Measurements from ENCODE around the gene APRT. TPM values are rescaled to one million over a fixed set of nuclear protein-coding genes. Genes with fewer than 3 reads are reported as not detected.
"Not testable (repeated sequence)": the region's sequence is repeated elsewhere in the genome, so short reads cannot be mapped to it uniquely, and the experiment has no call there.

APRT gene
- total and polyA plus RNA-seq, 9 donors = 61.2 to 83.0 (median 65.9) TPM

DNA sequence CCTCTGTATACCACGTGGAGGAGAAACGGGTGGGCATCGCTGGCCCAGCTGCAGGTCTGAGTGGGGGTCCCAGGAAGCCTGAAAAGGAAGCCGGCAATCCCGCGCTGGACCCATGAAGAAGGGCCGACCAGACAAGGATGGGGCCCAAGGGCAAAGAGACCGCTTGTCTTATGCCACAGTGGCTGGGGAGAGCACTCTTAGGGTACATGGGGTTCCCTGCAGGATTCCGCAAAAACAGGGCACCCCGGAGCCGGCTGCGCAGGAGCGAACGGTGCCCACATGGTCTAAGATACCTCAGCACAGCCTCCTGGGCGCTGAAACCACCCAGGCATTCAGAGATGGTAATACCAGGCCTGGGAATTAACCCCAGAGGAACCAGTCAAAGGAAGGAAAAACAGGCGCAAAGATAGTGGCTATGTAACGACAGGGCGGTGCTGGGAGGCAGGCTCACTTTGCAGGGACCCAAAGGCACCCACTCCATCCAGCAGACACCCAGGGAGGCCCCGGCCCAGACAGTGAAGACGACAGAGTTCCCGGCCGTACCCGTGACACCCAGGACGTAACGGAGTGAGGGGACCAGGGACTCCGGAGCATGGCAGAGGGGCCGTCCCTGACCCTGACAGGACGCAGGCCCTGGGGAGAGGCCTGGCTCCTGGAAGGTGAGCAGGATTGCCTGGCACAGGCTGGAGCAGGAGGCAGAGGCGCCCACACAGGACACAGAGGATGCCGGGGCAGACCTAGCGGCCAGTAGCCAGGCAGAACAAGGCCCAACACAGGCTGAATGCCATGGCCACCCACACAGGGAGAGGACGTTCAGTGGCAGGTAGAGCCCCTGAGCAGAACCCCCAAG lies 37.0 kb downstream of the APRT start:
- H3K4me1 ChIP-seq (ENCODE audit: control insufficient read depth, insufficient read depth, low read length) = peaks cover 82% of the 10 kb centered on the region
- peaks cover 41% of the 10 kb centered on the region for H3K27me3 ChIP-seq (ENCODE audit: control insufficient read depth, insufficient read depth, low read length)
- no peaks in the 10 kb centered on the region for H3K9me3 ChIP-seq (replicated peaks; ENCODE audit: control insufficient read depth, low read depth, low read length)
- no peak for DNase-seq
- H3K27ac ChIP-seq (ENCODE audit: low read length) = no peak overlapping the region
- WGBS (ENCODE audit: insufficient coverage) = 90% methylated on average over 26 of the region's 32 CpGs
- no peak overlapping the region for H3K4me3 ChIP-seq (ENCODE audit: low read length)
- H3K36me3 ChIP-seq (ENCODE audit: control insufficient read depth, insufficient read depth, low read length) = no peaks in the 10 kb centered on the region

DNA sequence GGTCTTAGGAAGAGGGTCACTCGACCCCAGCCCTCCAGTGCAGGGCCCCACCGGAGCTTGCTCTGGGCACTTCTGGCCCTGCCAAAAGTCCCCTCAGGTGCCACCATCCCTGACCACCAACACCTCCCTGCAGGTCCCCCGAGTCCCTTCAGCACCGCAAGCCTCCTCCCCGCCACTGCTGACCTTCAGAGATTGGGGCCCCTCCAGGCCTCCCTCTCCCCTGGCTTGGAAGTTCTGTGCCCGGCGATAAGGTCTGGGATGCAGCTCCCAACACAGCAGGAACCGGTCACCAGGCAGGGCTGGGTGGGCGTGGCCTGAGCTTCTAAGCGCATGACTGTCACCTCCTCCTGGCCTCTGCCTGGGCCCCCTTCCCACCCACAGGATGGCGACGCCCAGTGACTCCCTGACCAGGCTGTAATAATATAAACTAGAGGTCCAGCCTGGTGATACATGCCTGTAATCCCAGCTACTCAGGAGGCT lies 37.9 kb downstream of the APRT start:
- peaks cover 82% of the 10 kb centered on the region for H3K4me1 ChIP-seq (ENCODE audit: control insufficient read depth, insufficient read depth, low read length)
- no peaks in the 10 kb centered on the region for H3K9me3 ChIP-seq (replicated peaks; ENCODE audit: control insufficient read depth, low read depth, low read length)
- no peaks in the 10 kb centered on the region for H3K36me3 ChIP-seq (ENCODE audit: control insufficient read depth, insufficient read depth, low read length)
- H3K27ac ChIP-seq (ENCODE audit: low read length) = peak overlapping the region; percentile 86
- DNase-seq = peak; percentile 64
- WGBS (ENCODE audit: insufficient coverage) = 34% methylated on average over 9 of the region's 12 CpGs
- H3K27me3 ChIP-seq (ENCODE audit: control insufficient read depth, insufficient read depth, low read length) = peaks cover 35% of the 10 kb centered on the region
- H3K4me3 ChIP-seq (ENCODE audit: low read length) = no peak overlapping the region

DNA sequence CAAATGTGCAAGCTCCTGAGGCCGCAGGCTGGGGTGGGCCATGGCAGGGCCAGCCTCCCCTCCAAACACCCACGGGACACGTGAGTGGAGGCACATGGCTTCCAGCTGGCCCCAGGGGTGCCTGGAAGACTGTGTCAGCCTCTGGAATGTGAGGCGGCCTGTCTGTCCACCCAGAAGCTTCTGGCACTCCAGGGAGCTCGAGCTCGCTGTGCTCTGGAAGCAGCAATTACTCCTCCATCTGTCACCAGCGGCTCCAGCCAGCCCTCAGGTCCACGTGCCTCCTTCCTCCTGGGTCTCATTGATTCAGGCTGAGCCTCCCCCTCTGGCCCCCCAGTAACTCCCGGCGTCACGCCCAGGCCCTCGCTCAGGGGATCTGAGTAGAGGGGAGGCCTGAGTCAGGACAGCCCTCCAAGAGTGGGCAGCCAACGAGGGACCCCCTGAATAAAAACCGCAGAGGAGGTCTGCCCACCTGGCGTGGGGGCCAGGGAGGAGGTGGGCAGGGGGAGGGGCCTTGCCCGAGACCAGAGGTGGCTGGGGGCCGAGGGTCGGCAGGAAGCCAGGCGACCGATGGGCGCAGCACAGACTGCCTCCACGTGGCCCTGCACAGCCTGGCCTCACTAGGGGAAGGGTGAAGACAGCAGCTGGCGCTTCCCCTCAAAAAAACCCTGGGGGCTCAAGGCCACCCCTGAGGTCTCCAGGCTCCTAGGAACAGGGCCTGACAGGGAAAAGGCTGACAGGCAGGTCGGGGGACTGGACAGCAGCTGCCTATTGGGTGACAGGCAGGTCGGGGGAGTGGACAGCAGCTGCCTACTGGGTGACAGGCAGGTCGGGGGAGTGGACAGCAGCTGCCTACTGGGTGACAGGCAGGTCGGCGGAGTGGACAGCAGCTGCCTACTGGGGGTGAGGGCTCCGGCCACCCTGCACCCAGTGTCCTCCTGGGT lies 38.6 kb downstream of the APRT start:
- WGBS (ENCODE audit: insufficient coverage) = 23% methylated on average over 20 of the region's 29 CpGs
- Histone ChIP-seq H3K4me3 (ENCODE audit: low read length) (no peak overlapping the region), H3K4me1 (ENCODE audit: control insufficient read depth, insufficient read depth, low read length) (peaks cover 83% of the 10 kb centered on the region), H3K9me3 (replicated peaks; ENCODE audit: control insufficient read depth, low read depth, low read length) (no peaks in the 10 kb centered on the region), H3K27me3 (ENCODE audit: control insufficient read depth, insufficient read depth, low read length) (peaks cover 29% of the 10 kb centered on the region), H3K36me3 (ENCODE audit: control insufficient read depth, insufficient read depth, low read length) (no peaks in the 10 kb centered on the region), H3K27ac (ENCODE audit: low read length) (peak overlapping the region; percentile 90)
- peak; percentile 90 for DNase-seq

DNA sequence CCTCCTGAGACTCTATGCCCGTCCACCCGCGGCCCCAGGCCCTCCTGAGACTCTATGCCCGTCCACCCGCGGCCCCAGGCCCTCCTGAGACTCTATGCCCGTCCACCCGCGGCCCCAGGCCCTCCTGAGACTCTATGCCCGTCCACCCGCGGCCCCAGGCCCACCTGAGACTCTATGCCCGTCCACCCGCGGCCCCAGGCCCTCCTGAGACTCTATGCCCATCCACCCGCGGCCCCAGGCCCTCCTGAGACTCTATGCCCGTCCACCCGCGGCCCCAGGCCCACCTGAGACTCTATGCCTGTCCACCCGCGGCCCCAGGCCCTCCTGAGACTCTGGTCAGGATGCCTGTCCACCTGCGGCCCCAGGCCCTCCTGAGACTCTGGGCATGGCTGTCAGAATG lies 39.9 kb downstream of the APRT start:
- H3K36me3 ChIP-seq (ENCODE audit: control insufficient read depth, insufficient read depth, low read length); DNase-seq; H3K4me3 ChIP-seq (ENCODE audit: low read length); H3K9me3 ChIP-seq (replicated peaks; ENCODE audit: control insufficient read depth, low read depth, low read length): not testable (repeated sequence)
- WGBS (ENCODE audit: insufficient coverage) = 93% methylated on average over 11 of the region's 23 CpGs
- Histone ChIP-seq H3K27ac (ENCODE audit: low read length) (peak overlapping the region; percentile 90), H3K4me1 (ENCODE audit: control insufficient read depth, insufficient read depth, low read length) (peaks cover 85% of the 10 kb centered on the region), H3K27me3 (ENCODE audit: control insufficient read depth, insufficient read depth, low read length) (peaks cover 24% of the 10 kb centered on the region)

DNA sequence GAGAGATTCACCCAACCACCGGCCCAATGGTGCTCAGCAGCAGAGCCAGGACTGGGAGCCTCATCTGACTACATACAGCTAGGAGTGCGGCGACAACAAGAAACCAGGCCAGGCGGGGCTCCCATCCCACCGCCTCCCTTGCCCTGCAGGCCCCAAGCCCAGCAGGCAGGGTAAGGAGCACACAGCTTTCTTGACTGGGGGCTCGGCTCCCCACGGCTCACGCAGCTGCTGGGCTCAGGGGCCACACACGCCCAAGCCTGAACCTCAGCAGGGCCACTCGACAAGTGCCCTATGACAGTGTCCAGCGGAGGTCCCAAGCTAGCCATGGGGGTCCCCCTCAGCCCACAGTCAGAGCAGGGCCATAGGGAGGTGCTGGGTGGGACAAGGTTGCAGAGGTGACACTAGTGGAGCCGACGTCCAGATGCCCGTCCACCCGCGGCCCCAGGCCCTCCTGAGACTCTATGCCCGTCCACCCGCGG lies 40.4 kb downstream of the APRT start:
- Histone ChIP-seq H3K9me3 (replicated peaks; ENCODE audit: control insufficient read depth, low read depth, low read length) (no peaks in the 10 kb centered on the region), H3K27me3 (ENCODE audit: control insufficient read depth, insufficient read depth, low read length) (peaks cover 27% of the 10 kb centered on the region), H3K27ac (ENCODE audit: low read length) (peak overlapping the region; percentile 74), H3K36me3 (ENCODE audit: control insufficient read depth, insufficient read depth, low read length) (no peaks in the 10 kb centered on the region), H3K4me3 (ENCODE audit: low read length) (no peak overlapping the region), H3K4me1 (ENCODE audit: control insufficient read depth, insufficient read depth, low read length) (peaks cover 81% of the 10 kb centered on the region)
- 72% methylated on average over 11 of the region's 19 CpGs for whole genome bisulfite sequencing (ENCODE audit: insufficient coverage)
- DNase-seq = no peak

DNA sequence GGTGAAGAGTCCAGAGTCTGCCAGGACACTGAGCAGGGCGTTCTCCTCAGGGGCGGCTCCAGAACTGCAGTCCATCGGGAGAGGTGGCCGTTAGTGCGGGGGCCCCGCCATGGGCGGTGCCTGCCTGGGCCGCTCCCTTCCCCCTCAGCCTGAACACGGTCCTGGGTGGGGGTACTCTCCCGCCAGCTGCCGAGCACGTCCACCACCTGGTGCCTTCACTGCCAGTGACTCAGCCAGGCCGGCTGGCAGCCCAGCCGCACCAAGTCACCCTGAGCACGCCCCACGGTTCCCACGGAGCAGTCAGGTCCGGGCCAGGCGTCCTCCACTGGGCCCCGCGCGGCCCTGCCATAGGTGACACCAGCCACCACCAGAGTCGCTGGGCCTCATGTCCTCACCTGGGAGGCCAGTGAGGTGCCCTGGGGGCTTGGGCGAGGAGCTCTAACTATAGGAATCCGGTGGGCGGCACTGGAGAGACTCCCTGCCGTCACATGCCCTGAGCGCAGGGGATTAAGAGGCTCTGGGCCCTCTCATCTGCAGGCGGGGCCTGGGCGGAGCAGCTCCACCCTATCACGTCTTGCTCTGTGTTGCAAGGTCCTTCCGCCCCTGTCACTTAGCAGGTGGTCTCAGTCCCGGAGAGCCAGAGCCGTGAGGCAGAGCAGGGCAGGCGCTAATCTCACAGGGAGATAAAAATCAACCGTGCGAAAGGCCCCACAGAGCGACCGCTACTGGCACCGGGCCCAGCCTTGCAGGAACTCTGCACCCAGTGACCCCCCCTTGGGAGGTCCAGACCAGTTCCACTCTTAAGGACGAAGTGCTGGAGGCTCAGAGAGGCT lies 41.1 kb downstream of the APRT start:
- Histone ChIP-seq H3K27ac (ENCODE audit: low read length) (peak overlapping the region; percentile 74), H3K4me3 (ENCODE audit: low read length) (no peak overlapping the region), H3K27me3 (ENCODE audit: control insufficient read depth, insufficient read depth, low read length) (peaks cover 27% of the 10 kb centered on the region), H3K36me3 (ENCODE audit: control insufficient read depth, insufficient read depth, low read length) (no peaks in the 10 kb centered on the region), H3K4me1 (ENCODE audit: control insufficient read depth, insufficient read depth, low read length) (peaks cover 80% of the 10 kb centered on the region), H3K9me3 (replicated peaks; ENCODE audit: control insufficient read depth, low read depth, low read length) (no peaks in the 10 kb centered on the region)
- DNase-seq = peak; percentile 81
- WGBS (ENCODE audit: insufficient coverage) = 26% methylated on average over 32 of the region's 41 CpGs

DNA sequence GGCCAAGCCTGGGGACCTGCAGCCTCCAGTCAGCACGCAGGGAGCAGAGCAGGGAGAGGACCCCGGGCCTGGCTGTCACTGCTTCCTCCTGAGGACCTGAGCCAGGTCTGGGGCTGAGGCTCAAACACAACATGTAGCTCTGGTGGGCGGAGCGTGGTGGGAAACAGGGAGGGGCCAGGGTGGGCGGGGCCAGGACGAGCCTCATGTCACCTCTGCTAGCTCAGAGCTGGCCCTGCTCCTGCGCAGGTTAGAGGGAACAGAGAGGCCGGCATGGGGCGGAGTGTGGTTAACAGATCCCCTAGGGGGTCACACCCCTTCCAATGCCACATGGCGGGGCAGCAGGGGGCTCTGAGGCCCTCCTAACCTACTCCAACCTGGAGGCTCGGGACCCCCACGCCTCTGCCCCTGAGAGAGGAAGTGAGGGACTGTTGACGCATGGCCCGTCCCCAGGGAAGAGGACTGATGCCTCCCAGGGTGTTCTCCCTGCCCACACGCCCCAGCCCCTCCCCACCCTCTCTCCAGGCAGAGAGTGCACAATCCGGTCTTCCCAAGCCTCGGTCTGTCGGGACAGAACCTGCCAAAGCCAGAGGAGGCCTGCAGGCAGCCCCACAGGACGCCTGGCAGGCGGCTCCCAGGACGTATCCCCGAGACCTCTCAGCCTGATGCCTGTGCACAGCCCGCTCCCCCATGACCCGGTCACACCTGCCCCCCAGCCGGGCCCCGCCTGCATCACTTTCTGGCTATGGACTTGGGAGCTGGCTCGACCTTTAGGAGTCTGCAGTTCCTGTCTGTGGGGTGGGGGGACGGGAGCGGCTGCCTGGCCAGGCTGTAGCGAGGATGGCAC lies 41.9 kb downstream of the APRT start:
- Histone ChIP-seq H3K4me1 (ENCODE audit: control insufficient read depth, insufficient read depth, low read length) (peaks cover 78% of the 10 kb centered on the region), H3K27me3 (ENCODE audit: control insufficient read depth, insufficient read depth, low read length) (peaks cover 23% of the 10 kb centered on the region), H3K27ac (ENCODE audit: low read length) (peak overlapping the region; percentile 74), H3K36me3 (ENCODE audit: control insufficient read depth, insufficient read depth, low read length) (no peaks in the 10 kb centered on the region), H3K9me3 (replicated peaks; ENCODE audit: control insufficient read depth, low read depth, low read length) (no peaks in the 10 kb centered on the region), H3K4me3 (ENCODE audit: low read length) (no peak overlapping the region)
- no peak for DNase-seq
- whole genome bisulfite sequencing (ENCODE audit: insufficient coverage) = 34% methylated on average over 20 of the region's 30 CpGs

DNA sequence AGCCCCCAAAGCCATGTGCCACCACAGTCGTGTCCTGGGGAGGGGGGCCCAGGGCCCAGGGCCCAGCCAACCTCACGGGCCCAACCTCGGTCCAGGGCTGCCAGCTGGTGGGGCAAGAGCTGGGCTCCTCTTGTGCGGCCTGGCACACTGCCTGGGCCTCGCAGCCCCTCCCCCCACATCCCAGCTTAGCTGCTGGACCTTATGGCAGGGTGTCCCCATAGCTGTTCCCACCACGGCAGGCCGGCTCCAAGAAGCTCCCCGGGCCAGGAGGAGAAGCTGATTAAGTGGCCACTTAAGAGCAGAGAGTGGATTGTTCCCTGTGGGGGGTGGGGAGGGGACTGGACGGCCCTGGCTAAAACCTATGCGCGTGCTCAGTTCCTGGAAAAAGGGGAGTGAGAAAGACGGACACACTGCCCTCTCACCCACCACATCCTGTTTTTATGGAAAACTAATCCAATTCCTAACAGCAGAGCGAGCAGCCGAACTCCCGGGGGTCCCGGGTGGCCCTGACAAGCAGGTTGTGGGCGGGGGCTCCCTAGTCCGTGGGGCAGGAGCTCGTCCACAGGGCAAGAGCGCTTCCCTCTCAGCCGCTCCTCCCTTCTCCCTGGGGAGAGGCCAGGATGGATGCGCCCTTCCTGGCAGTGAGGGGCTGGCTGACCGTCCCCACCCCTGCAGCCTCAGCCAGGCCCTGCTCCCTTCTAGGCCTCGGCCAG lies 43.5 kb downstream of the APRT start:
- Histone ChIP-seq H3K27ac (ENCODE audit: low read length) (peak overlapping the region; percentile 59), H3K4me3 (ENCODE audit: low read length) (no peak overlapping the region), H3K9me3 (replicated peaks; ENCODE audit: control insufficient read depth, low read depth, low read length) (no peaks in the 10 kb centered on the region), H3K27me3 (ENCODE audit: control insufficient read depth, insufficient read depth, low read length) (peaks cover 24% of the 10 kb centered on the region), H3K4me1 (ENCODE audit: control insufficient read depth, insufficient read depth, low read length) (peaks cover 62% of the 10 kb centered on the region), H3K36me3 (ENCODE audit: control insufficient read depth, insufficient read depth, low read length) (peaks cover 6% of the 10 kb centered on the region)
- DNase-seq = peak; percentile 73
- 25% methylated on average over 15 of the region's 24 CpGs for WGBS (ENCODE audit: insufficient coverage)
